HG03469 (cell line): ENCODE results near the gene TAGLN.

Experiments
- ATAC-seq: cut with Tn5 transposase; IDR thresholded peaks from one replicate; pipeline ENCODE4 v1.9.1; 2021; ENCODE audit warnings: mild to moderate bottlenecking, moderate library complexity, moderate number of reproducible peaks; ENCODE audit not compliant: unreplicated experiment

The TAGLN gene

GRCh38 chr11:117212697-117213355 lies 13.7 kb downstream of the TAGLN start:
- ATAC-seq, result no peak

- no peak for ATAC-seq
Measured at GRCh38 chr11:117214404-117215110, 15.4 kb downstream of the TAGLN start.

GRCh38 chr11:117217141-117218084 lies 18.2 kb downstream of the TAGLN start:
- ATAC-seq, result no peak

- ATAC-seq, result no peak
Measured at GRCh38 chr11:117218133-117218915, 19.2 kb downstream of the TAGLN start.

- no peak for ATAC-seq
Measured at GRCh38 chr11:117219001-117219400, 19.8 kb downstream of the TAGLN start.

- no peak for ATAC-seq
Measured at GRCh38 chr11:117219455-117219854, 20.3 kb downstream of the TAGLN start.

GRCh38 chr11:117219995-117220394 lies 20.8 kb downstream of the TAGLN start:
- no peak for ATAC-seq

GRCh38 chr11:117220568-117220967 lies 21.4 kb downstream of the TAGLN start:
- ATAC-seq, result no peak

GRCh38 chr11:117220999-117221774 lies 22.0 kb downstream of the TAGLN start:
- no peak for ATAC-seq

- no peak for ATAC-seq
Measured at GRCh38 chr11:117221775-117222517, 22.8 kb downstream of the TAGLN start.

- no peak for ATAC-seq
Measured at GRCh38 chr11:117222991-117223740, 24.0 kb downstream of the TAGLN start.

- no peak for ATAC-seq
Measured at GRCh38 chr11:117223741-117224689, 24.8 kb downstream of the TAGLN start.

- ATAC-seq, result no peak
Measured at GRCh38 chr11:117225553-117226170, 26.5 kb downstream of the TAGLN start.

GRCh38 chr11:117226388-117227385 lies 27.5 kb downstream of the TAGLN start:
- ATAC-seq, result no peak

- no peak for ATAC-seq
Measured at GRCh38 chr11:117228091-117228490, 28.9 kb downstream of the TAGLN start.

GRCh38 chr11:117229411-117229810 lies 30.2 kb downstream of the TAGLN start:
- ATAC-seq, result no peak
